ENCODE data around the gene MPPED2. TPM values are rescaled to one million over a fixed set of nuclear protein-coding genes. Genes with fewer than 3 reads are reported as not detected.

Gene MPPED2
- total RNA-seq, 4 donors from 2014 or later, result 1.4 to 17.9 (median 5.3) TPM

DNA sequence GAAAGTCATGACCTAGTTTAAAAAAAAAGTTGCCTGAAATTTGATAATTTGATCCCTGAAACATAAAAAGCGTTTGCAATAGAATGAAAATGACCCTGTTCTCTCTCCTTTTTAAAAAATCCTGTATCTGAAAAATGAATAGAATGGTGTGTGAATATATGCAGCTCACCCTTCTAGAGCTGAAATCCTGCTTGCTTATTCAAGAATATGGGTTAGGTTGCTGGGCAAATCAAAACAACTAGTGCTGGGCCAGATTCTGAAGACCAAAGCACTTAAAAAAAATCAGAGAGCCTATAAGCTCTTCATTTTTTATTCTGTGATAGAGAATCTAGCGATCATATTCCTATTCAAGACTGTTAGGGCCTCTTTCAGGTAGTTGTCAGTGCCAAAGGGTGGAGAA is 131.6 kb downstream of the MPPED2 start:
- 31 to 38% methylated on average over 2 of the region's 2 CpGs for WGBS, 2 donors (ENCODE audit: low coverage in 1 of 2)
- ATAC-seq, result no peak
- Histone ChIP-seq H3K27me3 (no peaks in the 10 kb centered on the region), H3K36me3 (no peaks in the 10 kb centered on the region), H3K27ac (peak overlapping the region in 2 of 4 donors; percentile 37 to 50), H3K4me3 (no peak overlapping the region), H3K9me3 (no peaks in the 10 kb centered on the region), H3K4me1 (peaks cover 4 to 20% (median 10%) of the 10 kb centered on the region in 3 donors)
- TF ChIP-seq, protein P1, sequence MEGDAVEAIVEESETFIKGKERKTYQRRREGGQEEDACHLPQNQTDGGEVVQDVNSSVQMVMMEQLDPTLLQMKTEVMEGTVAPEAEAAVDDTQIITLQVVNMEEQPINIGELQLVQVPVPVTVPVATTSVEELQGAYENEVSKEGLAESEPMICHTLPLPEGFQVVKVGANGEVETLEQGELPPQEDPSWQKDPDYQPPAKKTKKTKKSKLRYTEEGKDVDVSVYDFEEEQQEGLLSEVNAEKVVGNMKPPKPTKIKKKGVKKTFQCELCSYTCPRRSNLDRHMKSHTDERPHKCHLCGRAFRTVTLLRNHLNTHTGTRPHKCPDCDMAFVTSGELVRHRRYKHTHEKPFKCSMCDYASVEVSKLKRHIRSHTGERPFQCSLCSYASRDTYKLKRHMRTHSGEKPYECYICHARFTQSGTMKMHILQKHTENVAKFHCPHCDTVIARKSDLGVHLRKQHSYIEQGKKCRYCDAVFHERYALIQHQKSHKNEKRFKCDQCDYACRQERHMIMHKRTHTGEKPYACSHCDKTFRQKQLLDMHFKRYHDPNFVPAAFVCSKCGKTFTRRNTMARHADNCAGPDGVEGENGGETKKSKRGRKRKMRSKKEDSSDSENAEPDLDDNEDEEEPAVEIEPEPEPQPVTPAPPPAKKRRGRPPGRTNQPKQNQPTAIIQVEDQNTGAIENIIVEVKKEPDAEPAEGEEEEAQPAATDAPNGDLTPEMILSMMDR (IDR thresholded peaks at IDR 0.05), result no peak
- TF ChIP-seq POLR2AphosphoS5 (IDR thresholded peaks at IDR 0.05) (no peak), POLR2A (IDR thresholded peaks at IDR 0.05) (no peak), EP300 (IDR thresholded peaks at IDR 0.05) (no peak)

DNA sequence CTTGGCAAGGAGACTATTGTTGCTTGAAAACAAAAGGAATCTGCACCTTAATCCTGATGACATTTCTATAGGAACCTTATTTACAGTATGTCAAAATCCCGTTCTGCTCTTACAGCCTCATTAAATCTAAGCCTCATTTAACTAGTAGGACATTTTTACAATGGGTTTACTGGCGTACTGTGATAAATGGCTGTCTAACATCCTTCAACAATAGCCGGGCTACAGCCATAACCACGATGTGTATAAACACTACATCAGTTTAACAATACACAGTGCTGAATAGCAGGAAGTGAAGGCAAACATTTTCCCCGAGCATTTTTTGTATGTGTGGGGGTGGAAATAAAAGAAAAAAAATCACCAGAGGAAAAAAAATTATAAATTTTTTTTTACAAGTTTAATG is 132.0 kb downstream of the MPPED2 start:
- Histone ChIP-seq H3K27me3 (no peaks in the 10 kb centered on the region), H3K4me3 (no peak overlapping the region), H3K27ac (peak overlapping the region in 1 of 4 donors; percentile 50), H3K36me3 (no peaks in the 10 kb centered on the region), H3K9me3 (no peaks in the 10 kb centered on the region), H3K4me1 (peaks cover 4 to 20% (median 10%) of the 10 kb centered on the region in 3 donors)
- WGBS, 2 donors (ENCODE audit: low coverage in 1 of 2), result 13 to 21% methylated on average over 5 of the region's 5 CpGs
- TF ChIP-seq EP300 (IDR thresholded peaks at IDR 0.05) (no peak), POLR2AphosphoS5 (IDR thresholded peaks at IDR 0.05) (no peak), POLR2A (IDR thresholded peaks at IDR 0.05) (no peak)
- TF ChIP-seq, protein P1 (IDR thresholded peaks at IDR 0.05), result no peak
- no peak for ATAC-seq

DNA sequence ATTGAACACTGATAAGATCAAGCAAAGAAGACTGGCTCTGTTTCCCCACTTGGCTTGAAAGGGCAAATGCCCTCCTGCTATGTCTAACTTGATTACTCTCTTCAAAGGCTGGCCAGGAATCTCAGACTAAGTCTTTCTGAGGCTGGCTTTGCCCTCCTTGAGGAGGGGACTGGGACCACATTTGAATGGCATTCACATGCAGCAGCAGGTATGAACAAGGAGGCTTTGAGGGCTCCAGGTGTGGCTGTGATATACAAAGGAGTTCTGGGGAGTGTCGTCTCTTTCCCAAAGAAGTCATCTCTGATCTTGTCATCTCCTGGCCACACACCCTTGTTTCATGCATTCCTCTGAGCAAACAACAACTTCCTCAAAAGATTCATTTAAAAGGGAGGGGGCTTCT is 132.4 kb downstream of the MPPED2 start:
- H3K27me3 ChIP-seq, result no peaks in the 10 kb centered on the region
- H3K4me3 ChIP-seq, result no peak overlapping the region
- H3K4me1 ChIP-seq, result peaks cover 4 to 20% (median 10%) of the 10 kb centered on the region in 3 donors
- H3K36me3 ChIP-seq, result no peaks in the 10 kb centered on the region
- H3K27ac ChIP-seq, result no peak overlapping the region
- H3K9me3 ChIP-seq, result no peaks in the 10 kb centered on the region
- no peak for ATAC-seq
- WGBS, 2 donors (ENCODE audit: low coverage in 1 of 2), result 71 to 88% methylated on average over 1 of the region's 1 CpG
- TF ChIP-seq POLR2AphosphoS5 (IDR thresholded peaks at IDR 0.05), result no peak
- TF ChIP-seq, protein P1 (IDR thresholded peaks at IDR 0.05), result no peak
- TF ChIP-seq EP300 (IDR thresholded peaks at IDR 0.05), result no peak
- TF ChIP-seq POLR2A (IDR thresholded peaks at IDR 0.05), result no peak

DNA sequence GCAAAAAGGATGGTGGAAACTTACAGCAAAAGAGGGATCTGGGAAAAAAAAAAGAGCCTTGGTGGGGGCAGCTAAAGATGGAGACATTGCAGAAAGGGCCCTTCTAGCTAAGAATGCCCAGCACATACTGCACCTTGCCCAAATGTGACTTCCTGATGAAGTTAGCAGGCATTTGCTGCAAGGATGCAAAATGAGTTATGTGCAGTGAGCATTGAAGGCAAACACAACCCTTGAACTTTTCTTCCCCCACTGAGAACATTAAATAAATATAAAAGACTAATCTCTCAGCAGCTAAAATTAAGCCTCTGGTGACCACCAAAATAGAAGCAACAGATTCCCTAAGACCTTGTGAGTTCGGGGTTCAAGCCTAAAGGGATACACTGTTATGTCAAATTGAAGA is 133.3 kb downstream of the MPPED2 start:
- no peak overlapping the region for H3K4me3 ChIP-seq
- no peak overlapping the region for H3K27ac ChIP-seq
- ATAC-seq, result no peak
- TF ChIP-seq EP300 (IDR thresholded peaks at IDR 0.05) (no peak), POLR2A (IDR thresholded peaks at IDR 0.05) (no peak), POLR2AphosphoS5 (IDR thresholded peaks at IDR 0.05) (no peak)
- TF ChIP-seq, protein P1 (IDR thresholded peaks at IDR 0.05), result no peak
- no peaks in the 10 kb centered on the region for H3K36me3 ChIP-seq
- WGBS, 2 donors (ENCODE audit: low coverage in 1 of 2), result 25 to 91% methylated on average over 1 of the region's 1 CpG
- no peaks in the 10 kb centered on the region for H3K27me3 ChIP-seq
- H3K9me3 ChIP-seq, result no peaks in the 10 kb centered on the region
- peaks cover 4 to 20% (median 10%) of the 10 kb centered on the region in 3 donors for H3K4me1 ChIP-seq

DNA sequence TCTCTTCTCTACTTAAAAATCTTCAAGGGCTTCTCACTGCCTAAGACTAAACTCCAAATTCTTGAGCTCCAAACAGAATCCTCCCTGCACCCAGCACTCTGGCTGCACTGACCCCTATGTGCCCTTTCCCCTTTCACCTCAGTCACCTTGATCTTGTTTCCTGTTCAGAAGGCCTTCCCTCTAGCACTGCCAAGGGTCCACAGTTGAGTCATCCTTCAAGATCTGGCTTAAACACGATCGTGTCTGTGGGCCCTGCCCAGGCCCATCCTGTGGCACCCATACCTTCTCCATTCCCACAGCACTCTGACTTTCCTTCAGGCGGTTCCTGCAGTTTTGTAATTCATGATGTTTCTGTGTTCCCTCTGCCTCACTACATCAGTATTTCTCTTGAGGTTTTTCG is 134.0 kb downstream of the MPPED2 start:
- TF ChIP-seq, protein P1 (IDR thresholded peaks at IDR 0.05), result no peak
- TF ChIP-seq EP300 (IDR thresholded peaks at IDR 0.05) (no peak), POLR2AphosphoS5 (IDR thresholded peaks at IDR 0.05) (no peak), POLR2A (IDR thresholded peaks at IDR 0.05) (no peak)
- Histone ChIP-seq H3K4me1 (peaks cover 4 to 20% (median 10%) of the 10 kb centered on the region in 3 donors), H3K27me3 (no peaks in the 10 kb centered on the region), H3K27ac (no peak overlapping the region), H3K4me3 (no peak overlapping the region), H3K9me3 (no peaks in the 10 kb centered on the region), H3K36me3 (no peaks in the 10 kb centered on the region)
- 60 to 100% methylated on average over 2 to 4 of the region's 4 CpGs for WGBS, 2 donors (ENCODE audit: low coverage in 1 of 2)
- ATAC-seq, result no peak
